Activated CD4-positive, alpha-beta memory T cell treated with anti-CD3 and anti-CD28 coated beads, Interleukin-2, amount 10 ng/mL, durations not matched to agents 7 days and 5 days (primary cell): ENCODE results near the gene CEBPA. TPM values are rescaled to one million over a fixed set of nuclear protein-coding genes. Genes with fewer than 3 reads are reported as not detected.

ENCODE experiments used
- CTCF ChIA-PET: fragments of 350-600 bp; sonication (Branson Sonifier 250); formaldehyde crosslinking; loops from one replicate; lab custom pipeline; 2021; ENCODE audit warnings: antibody characterized with exemption, inconsistent platforms; lab: Charles Lee
- POLR2A ChIA-PET: fragments of 350-600 bp; sonication (Branson Sonifier 250); formaldehyde crosslinking; loops from one replicate; lab custom pipeline; 2021; ENCODE audit warnings: antibody characterized with exemption; lab: Charles Lee
- DNase-seq: peaks from one replicate; pipeline ENCODE4 v3.0.0-alpha.2; 2020
- H3K27ac Mint-ChIP-seq: one replicate; pipeline ENCODE4 v1.8.0; 2021; ENCODE audit warnings: mild to moderate bottlenecking, mixed read lengths
- H3K27me3 Mint-ChIP-seq: one replicate; pipeline ENCODE4 v1.8.0; 2021; ENCODE audit warnings: mixed read lengths
- H3K36me3 Mint-ChIP-seq: one replicate; pipeline ENCODE4 v1.8.0; 2021; ENCODE audit warnings: low read depth, mixed read lengths
- H3K4me1 Mint-ChIP-seq: one replicate; pipeline ENCODE4 v1.8.0; 2021; ENCODE audit warnings: mixed read lengths
- H3K4me3 Mint-ChIP-seq: one replicate; pipeline ENCODE4 v1.8.0; 2021; ENCODE audit warnings: mild to moderate bottlenecking, mixed read lengths
- H3K9me3 Mint-ChIP-seq: one replicate; pipeline ENCODE4 v1.8.0; 2021; ENCODE audit warnings: mixed read lengths
- total RNA-seq, 2 experiments: library from RNA; stranded (reverse); gene quantifications; one replicate each; pipeline ENCODE4 v1.2.3, GENCODE V29; 2021

The CEBPA gene
- total RNA-seq, 2 experiments from 2014 or later = 0.18 to 0.20 TPM

GRCh38 chr19:33278403-33279269, 23.7 kb downstream of the CEBPA start:
- H3K27me3 Mint-ChIP-seq = peaks cover 3% of the 10 kb centered on the region
- H3K4me1 Mint-ChIP-seq = peaks cover 22% of the 10 kb centered on the region
- ChIA-PET POLR2A (no interaction called here), CTCF (no interaction called here)
- no peaks in the 10 kb centered on the region for H3K9me3 Mint-ChIP-seq
- no peak for DNase-seq
- H3K4me3 Mint-ChIP-seq = no peak overlapping the region
- H3K27ac Mint-ChIP-seq = no peak overlapping the region
- H3K36me3 Mint-ChIP-seq = no peaks in the 10 kb centered on the region

GRCh38 chr19:33278023-33278402, 24.3 kb downstream of the CEBPA start:
- Mint-ChIP-seq H3K27ac (no peak overlapping the region), H3K4me1 (peaks cover 24% of the 10 kb centered on the region), H3K36me3 (no peaks in the 10 kb centered on the region), H3K9me3 (no peaks in the 10 kb centered on the region), H3K4me3 (no peak overlapping the region), H3K27me3 (peaks cover 3% of the 10 kb centered on the region)
- ChIA-PET POLR2A (no interaction called here), CTCF (interaction anchor here (0.7 kb wide), 1 partner anchor 42 kb away, joined by 3 read pairs; no protein-coding TSS in a partner anchor)
- no peak for DNase-seq

- ChIA-PET POLR2A (interaction anchor here (0.9 kb wide), 1 partner anchor 95 kb away, joined by 3 read pairs; no protein-coding TSS in a partner anchor), CTCF (interaction anchor here (0.7 kb wide), 1 partner anchor 42 kb away, joined by 3 read pairs; no protein-coding TSS in a partner anchor)
- Mint-ChIP-seq H3K4me1 (peaks cover 26% of the 10 kb centered on the region), H3K36me3 (no peaks in the 10 kb centered on the region), H3K27me3 (peaks cover 3% of the 10 kb centered on the region), H3K4me3 (no peak overlapping the region), H3K27ac (no peak overlapping the region), H3K9me3 (no peaks in the 10 kb centered on the region)
- no peak for DNase-seq
These were observed 24.9 kb downstream of the CEBPA start for GRCh38 chr19:33277434-33277833.

GRCh38 chr19:33275933-33276619, 26.3 kb downstream of the CEBPA start:
- ChIA-PET POLR2A (no interaction called here), CTCF (interaction anchor here (0.5 kb wide), 1 partner anchor 676 kb away, joined by 3 read pairs; no protein-coding TSS in a partner anchor)
- H3K4me3 Mint-ChIP-seq = no peak overlapping the region
- DNase-seq = no peak
- peaks cover 4% of the 10 kb centered on the region for H3K27me3 Mint-ChIP-seq
- no peaks in the 10 kb centered on the region for H3K36me3 Mint-ChIP-seq
- H3K9me3 Mint-ChIP-seq = no peaks in the 10 kb centered on the region
- no peak overlapping the region for H3K27ac Mint-ChIP-seq
- peaks cover 24% of the 10 kb centered on the region for H3K4me1 Mint-ChIP-seq

- POLR2A ChIA-PET = no interaction called here
- Mint-ChIP-seq H3K27ac (no peak overlapping the region), H3K4me1 (peaks cover 19% of the 10 kb centered on the region), H3K36me3 (no peaks in the 10 kb centered on the region), H3K4me3 (no peak overlapping the region), H3K9me3 (no peaks in the 10 kb centered on the region), H3K27me3 (peaks cover 4% of the 10 kb centered on the region)
- no peak for DNase-seq
- CTCF ChIA-PET = interaction anchor here (0.5 kb wide), 1 partner anchor 676 kb away, joined by 3 read pairs; no protein-coding TSS in a partner anchor
These were observed 26.8 kb downstream of the CEBPA start for GRCh38 chr19:33275559-33275932.

- peaks cover 2% of the 10 kb centered on the region for H3K27me3 Mint-ChIP-seq
- POLR2A ChIA-PET = no interaction called here
- H3K27ac Mint-ChIP-seq = no peak overlapping the region
- H3K4me3 Mint-ChIP-seq = no peak overlapping the region
- DNase-seq = no peak
- no peaks in the 10 kb centered on the region for H3K9me3 Mint-ChIP-seq
- CTCF ChIA-PET = interaction anchor here (0.5 kb wide), 1 partner anchor 675 kb away, joined by 3 read pairs; no protein-coding TSS in a partner anchor
- peaks cover 13% of the 10 kb centered on the region for H3K4me1 Mint-ChIP-seq
- no peaks in the 10 kb centered on the region for H3K36me3 Mint-ChIP-seq
These were observed 27.4 kb downstream of the CEBPA start for GRCh38 chr19:33274663-33275558.

- peaks cover 11% of the 10 kb centered on the region for H3K4me1 Mint-ChIP-seq
- H3K4me3 Mint-ChIP-seq = no peak overlapping the region
- ChIA-PET POLR2A (no interaction called here), CTCF (no interaction called here)
- peak overlapping the region; percentile 11 for H3K27ac Mint-ChIP-seq
- no peaks in the 10 kb centered on the region for H3K9me3 Mint-ChIP-seq
- H3K36me3 Mint-ChIP-seq = no peaks in the 10 kb centered on the region
- H3K27me3 Mint-ChIP-seq = peaks cover 2% of the 10 kb centered on the region
- DNase-seq = peak; percentile 46
These were observed 28.3 kb downstream of the CEBPA start for GRCh38 chr19:33273881-33274662.

GRCh38 chr19:33273065-33273736, 29.1 kb downstream of the CEBPA start:
- Mint-ChIP-seq H3K27me3 (peaks cover 2% of the 10 kb centered on the region), H3K9me3 (no peaks in the 10 kb centered on the region), H3K4me3 (no peak overlapping the region), H3K27ac (no peak overlapping the region), H3K4me1 (peaks cover 11% of the 10 kb centered on the region), H3K36me3 (no peaks in the 10 kb centered on the region)
- no peak for DNase-seq
- ChIA-PET CTCF (no interaction called here), POLR2A (no interaction called here)

GRCh38 chr19:33271246-33272021, 30.9 kb downstream of the CEBPA start:
- no peak overlapping the region for H3K27ac Mint-ChIP-seq
- H3K27me3 Mint-ChIP-seq = peaks cover 2% of the 10 kb centered on the region
- ChIA-PET CTCF (interaction anchor here (1.3 kb wide), 1 partner anchor 145 kb away, joined by 3 read pairs; no protein-coding TSS in a partner anchor), POLR2A (interaction anchor here (0.6 kb wide), 1 partner anchor 13 kb away, joined by 3 read pairs; no protein-coding TSS in a partner anchor)
- H3K4me1 Mint-ChIP-seq = peaks cover 11% of the 10 kb centered on the region
- no peaks in the 10 kb centered on the region for H3K9me3 Mint-ChIP-seq
- H3K36me3 Mint-ChIP-seq = no peaks in the 10 kb centered on the region
- H3K4me3 Mint-ChIP-seq = no peak overlapping the region
- DNase-seq = no peak

- Mint-ChIP-seq H3K27me3 (peaks cover 2% of the 10 kb centered on the region), H3K4me3 (no peak overlapping the region), H3K9me3 (no peaks in the 10 kb centered on the region), H3K4me1 (peaks cover 11% of the 10 kb centered on the region), H3K36me3 (no peaks in the 10 kb centered on the region), H3K27ac (no peak overlapping the region)
- no peak for DNase-seq
- ChIA-PET POLR2A (no interaction called here), CTCF (interaction anchor here (1.3 kb wide), 1 partner anchor 145 kb away, joined by 3 read pairs; no protein-coding TSS in a partner anchor)
These were observed 31.6 kb downstream of the CEBPA start for GRCh38 chr19:33270769-33271168.

- DNase-seq = no peak
- H3K4me1 Mint-ChIP-seq = peaks cover 7% of the 10 kb centered on the region
- H3K4me3 Mint-ChIP-seq = no peak overlapping the region
- POLR2A ChIA-PET = no interaction called here
- H3K27ac Mint-ChIP-seq = no peak overlapping the region
- H3K9me3 Mint-ChIP-seq = no peaks in the 10 kb centered on the region
- CTCF ChIA-PET = no interaction called here
- H3K27me3 Mint-ChIP-seq = peaks cover 2% of the 10 kb centered on the region
- no peaks in the 10 kb centered on the region for H3K36me3 Mint-ChIP-seq
These were observed 33.3 kb downstream of the CEBPA start for GRCh38 chr19:33269016-33269415.
